ENCODE results near the gene CRTC2.

Gene CRTC2

DNA sequence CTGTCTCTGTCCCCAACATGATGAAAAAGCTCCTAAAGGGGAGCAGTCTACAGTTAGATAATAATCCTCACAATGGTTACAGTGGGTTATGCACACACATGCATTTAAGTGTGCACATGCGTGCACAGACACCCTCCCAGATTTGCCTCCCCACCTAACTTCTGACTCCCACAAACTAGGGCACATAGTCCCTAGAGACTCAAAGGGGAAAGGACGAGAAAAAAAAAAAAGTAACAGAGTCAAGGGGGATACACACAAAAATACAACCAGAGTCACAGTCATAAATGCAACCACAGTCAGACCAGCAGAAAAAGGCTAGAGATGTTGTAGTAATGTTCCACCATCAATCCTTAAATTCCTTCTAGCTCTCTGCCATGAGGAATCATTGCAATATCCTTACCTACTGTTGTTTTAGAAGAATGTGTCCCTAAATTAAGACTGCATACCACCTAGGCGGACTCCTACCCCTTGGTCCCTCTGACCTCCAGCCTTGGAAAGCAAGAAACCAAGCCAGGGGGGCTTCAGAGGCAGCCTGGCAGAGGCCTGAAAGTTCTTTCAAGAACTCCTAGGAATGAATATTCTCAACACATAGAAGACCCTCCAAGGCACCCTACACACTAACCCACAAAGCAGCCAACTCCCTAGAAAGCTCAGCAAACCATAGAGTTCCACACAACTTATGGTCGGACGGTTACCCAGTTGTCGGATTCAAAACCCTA lies 1.3 kb downstream of the CRTC2 start:
- TF ChIP-seq, protein P1, sequence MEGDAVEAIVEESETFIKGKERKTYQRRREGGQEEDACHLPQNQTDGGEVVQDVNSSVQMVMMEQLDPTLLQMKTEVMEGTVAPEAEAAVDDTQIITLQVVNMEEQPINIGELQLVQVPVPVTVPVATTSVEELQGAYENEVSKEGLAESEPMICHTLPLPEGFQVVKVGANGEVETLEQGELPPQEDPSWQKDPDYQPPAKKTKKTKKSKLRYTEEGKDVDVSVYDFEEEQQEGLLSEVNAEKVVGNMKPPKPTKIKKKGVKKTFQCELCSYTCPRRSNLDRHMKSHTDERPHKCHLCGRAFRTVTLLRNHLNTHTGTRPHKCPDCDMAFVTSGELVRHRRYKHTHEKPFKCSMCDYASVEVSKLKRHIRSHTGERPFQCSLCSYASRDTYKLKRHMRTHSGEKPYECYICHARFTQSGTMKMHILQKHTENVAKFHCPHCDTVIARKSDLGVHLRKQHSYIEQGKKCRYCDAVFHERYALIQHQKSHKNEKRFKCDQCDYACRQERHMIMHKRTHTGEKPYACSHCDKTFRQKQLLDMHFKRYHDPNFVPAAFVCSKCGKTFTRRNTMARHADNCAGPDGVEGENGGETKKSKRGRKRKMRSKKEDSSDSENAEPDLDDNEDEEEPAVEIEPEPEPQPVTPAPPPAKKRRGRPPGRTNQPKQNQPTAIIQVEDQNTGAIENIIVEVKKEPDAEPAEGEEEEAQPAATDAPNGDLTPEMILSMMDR (IDR thresholded peaks at IDR 0.05; ENCODE audit: insufficient read depth, low read depth, low read length, missing control alignments) = no peak
- DNase-seq (ENCODE audit: low read depth) = no peak
- H3K4me3 ChIP-seq (ENCODE audit: low read depth, low read length) = peak overlapping the region; percentile 81

DNA sequence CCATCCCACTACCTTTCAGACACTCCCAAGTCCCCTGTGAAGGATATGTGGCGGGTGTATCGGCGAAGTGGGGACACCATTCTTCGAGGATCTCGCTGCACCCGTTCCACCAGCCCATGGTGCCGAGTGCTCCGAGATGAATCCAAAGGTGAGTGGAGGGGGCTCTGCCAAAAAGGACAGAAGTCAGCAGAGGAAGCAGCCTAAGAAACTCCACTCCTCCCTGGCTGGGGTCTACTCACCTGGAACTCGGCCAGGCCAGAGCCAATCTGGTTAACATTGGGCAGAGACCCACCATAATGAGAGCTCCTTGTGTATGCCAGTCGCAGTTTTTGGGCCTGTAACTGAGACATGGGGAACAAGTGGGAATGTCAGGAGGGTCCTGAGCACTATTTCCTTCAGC lies 3.6 kb downstream of the CRTC2 start:
- TF ChIP-seq, protein P1 (IDR thresholded peaks at IDR 0.05; ENCODE audit: insufficient read depth, low read depth, low read length, missing control alignments) = no peak
- H3K4me3 ChIP-seq (ENCODE audit: low read depth, low read length) = no peak overlapping the region
- DNase-seq (ENCODE audit: low read depth) = no peak

DNA sequence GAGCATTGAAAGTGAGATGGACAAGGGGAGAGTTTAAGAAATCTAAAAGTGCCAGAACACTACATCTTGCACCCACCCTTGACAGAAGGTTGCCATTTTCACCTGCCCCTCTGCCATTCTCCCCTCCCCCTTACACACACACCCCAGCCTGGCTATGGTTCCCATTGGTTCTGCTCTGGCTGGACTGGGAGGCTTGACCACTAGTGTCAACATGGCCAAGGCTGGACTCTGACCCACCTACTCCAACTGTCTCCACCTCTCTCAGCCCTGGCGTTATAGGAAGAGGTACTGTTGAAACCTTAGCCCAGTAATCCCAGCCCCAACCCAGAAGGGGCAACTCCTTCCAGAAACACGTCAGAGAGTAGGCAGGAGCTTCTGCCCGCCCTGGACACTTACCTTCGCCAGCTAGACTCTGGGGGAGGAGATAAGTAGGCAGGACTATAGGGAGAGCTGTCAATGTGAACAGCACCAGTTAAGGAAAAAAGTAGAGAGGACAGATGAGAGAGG lies 4.5 kb downstream of the CRTC2 start:
- DNase-seq (ENCODE audit: low read depth) = no peak
- H3K4me3 ChIP-seq (ENCODE audit: low read depth, low read length) = no peak overlapping the region
- TF ChIP-seq, protein P1 (IDR thresholded peaks at IDR 0.05; ENCODE audit: insufficient read depth, low read depth, low read length, missing control alignments) = no peak

DNA sequence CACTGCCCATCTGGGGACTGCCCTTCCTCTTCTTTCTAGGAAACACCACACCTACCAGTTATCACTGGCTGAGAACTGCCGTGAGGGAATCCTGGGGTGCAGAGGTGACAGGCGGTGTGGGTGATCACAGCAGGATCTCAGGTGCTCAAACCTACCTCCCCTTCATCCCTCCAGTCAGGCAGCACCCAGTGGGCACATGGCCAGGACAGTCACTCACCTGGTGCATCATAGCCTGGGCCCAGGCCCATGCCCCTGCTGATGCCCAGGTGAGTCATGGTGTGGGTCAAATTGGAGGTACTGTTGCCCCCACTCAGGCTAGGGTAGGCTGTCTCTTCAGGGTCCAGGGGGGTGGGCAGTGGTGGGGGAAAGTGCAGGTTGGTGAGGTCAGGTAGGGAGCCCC lies 6.6 kb downstream of the CRTC2 start:
- no peak for DNase-seq (ENCODE audit: low read depth)
- H3K4me3 ChIP-seq (ENCODE audit: low read depth, low read length) = no peak overlapping the region
- TF ChIP-seq, protein P1 (IDR thresholded peaks at IDR 0.05; ENCODE audit: insufficient read depth, low read depth, low read length, missing control alignments) = no peak

GRCh38 chr1:153951183-153951582 lies 7.2 kb downstream of the CRTC2 start:
- DNase-seq (ENCODE audit: low read depth) = no peak
- H3K4me3 ChIP-seq (ENCODE audit: low read depth, low read length) = no peak overlapping the region
- TF ChIP-seq, protein P1 (IDR thresholded peaks at IDR 0.05; ENCODE audit: insufficient read depth, low read depth, low read length, missing control alignments) = no peak

DNA sequence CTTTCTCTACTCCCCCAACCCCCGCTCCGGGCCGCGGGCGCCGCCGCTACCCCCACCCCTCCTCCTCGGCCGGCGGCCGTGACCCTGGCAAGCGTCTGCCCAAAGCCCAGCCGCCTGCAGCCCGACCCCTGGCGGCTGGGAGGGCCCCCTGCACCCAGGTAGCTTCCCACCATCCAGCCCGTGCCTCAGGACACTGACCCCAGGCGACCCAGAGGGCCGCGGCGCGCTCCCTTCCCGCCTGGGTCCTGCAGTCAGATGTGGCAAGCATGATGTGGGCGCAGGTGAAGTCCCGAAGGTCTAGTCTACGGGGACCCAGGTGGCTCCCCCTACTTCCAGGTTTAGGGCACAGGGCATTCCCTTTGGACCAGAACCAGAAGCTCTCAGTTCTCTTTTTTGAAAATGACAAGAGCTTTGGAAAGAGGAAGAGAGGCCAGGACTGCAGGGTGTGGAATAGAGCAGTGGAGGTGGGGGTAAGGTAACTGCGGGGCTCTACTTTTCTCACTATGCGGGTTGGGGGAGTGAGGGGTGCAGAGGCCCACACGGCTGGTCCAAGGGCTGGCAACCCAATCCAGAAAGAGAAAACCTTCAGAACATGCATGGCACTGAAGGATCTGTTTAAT lies 11.7 kb downstream of the CRTC2 start, which contains the start of gene DENND4B:
Gene DENND4B, minus strand, starts transcription at position 97 of the 620 bp plus-strand sequence. CDS start 2,344 bp downstream, outside the sequence.
- peak; percentile 92 for DNase-seq (ENCODE audit: low read depth)
- TF ChIP-seq, protein P1 (IDR thresholded peaks at IDR 0.05; ENCODE audit: insufficient read depth, low read depth, low read length, missing control alignments) = peak; percentile 95
- H3K4me3 ChIP-seq (ENCODE audit: low read depth, low read length) = peak within 1 kb of the TSS; percentile 95

Data from GM12865 (cell line).